Measurements from ENCODE around the gene TUBGCP2. TPM values are rescaled to one million over a fixed set of nuclear protein-coding genes. Genes with fewer than 3 reads are reported as not detected.

The TUBGCP2 gene
- total RNA-seq: 45.8 and 56.9 TPM in 2 replicates

GRCh38 chr10:133308421-133309099 lies at the start of gene TUBGCP2, which contains the start of gene ZNF511:
TSS of gene TUBGCP2 (minus strand) at chr10:133308872. CDS start at chr10:133302941, 5,931 bp downstream.
TSS of gene ZNF511 (plus strand) at chr10:133308914. CDS start at chr10:133308944, 30 bp downstream.

GRCh38 chr10:133357285-133358161 lies 48.9 kb upstream of the TUBGCP2 start, which contains the start of gene FUOM:
TSS of gene FUOM (minus strand) at chr10:133358019. CDS start at chr10:133358007, 12 bp downstream.

GRCh38 chr10:133336577-133337369 lies 28.1 kb upstream of the TUBGCP2 start, which contains the start of gene CALY:
TSS of gene CALY (minus strand) at chr10:133336896. CDS start at chr10:133328989, 7,907 bp downstream.

DNA sequence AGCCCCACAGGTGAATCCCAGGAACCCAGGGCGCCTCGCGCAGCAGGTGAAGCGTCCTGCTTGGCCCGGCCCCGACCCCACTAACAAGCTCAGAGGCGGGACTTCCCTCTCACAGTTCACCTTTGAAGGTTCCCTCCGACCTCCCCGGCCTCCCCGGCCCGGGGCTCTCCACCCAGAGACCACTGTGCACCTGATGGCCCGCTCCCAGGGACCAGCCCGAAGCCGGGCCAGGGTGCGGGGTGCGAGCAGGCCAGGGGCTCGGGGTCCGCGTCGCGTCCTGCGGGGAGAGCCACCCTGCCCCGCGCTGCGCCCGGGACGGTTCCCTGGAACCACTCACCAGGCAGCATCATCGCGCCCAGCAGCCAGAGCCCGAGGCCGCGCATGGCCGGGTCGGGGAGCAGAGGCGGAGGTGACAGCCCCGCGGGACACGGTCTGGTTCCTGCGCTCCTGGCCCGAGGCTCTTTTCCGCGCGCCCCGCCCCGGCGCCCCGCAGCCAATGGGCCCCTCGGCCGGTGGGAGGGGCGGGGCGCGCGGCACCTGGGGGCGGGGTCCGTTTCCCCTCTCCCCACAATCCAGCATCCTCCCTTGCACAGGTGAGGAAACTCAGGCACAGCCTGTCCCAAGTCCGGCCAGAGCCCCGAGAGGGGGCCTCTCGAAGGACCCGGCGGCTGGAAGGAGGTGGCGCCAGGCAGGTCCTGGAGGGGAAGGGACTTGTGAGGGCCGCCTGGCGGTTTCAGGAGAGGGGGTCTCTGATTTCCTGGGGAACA lies 32.1 kb downstream of the TUBGCP2 start, which contains the start of gene ADAM8:
TSS of gene ADAM8 (minus strand) at position 434 of the 767 bp plus-strand sequence. CDS start at position 383, 51 bp downstream.

DNA sequence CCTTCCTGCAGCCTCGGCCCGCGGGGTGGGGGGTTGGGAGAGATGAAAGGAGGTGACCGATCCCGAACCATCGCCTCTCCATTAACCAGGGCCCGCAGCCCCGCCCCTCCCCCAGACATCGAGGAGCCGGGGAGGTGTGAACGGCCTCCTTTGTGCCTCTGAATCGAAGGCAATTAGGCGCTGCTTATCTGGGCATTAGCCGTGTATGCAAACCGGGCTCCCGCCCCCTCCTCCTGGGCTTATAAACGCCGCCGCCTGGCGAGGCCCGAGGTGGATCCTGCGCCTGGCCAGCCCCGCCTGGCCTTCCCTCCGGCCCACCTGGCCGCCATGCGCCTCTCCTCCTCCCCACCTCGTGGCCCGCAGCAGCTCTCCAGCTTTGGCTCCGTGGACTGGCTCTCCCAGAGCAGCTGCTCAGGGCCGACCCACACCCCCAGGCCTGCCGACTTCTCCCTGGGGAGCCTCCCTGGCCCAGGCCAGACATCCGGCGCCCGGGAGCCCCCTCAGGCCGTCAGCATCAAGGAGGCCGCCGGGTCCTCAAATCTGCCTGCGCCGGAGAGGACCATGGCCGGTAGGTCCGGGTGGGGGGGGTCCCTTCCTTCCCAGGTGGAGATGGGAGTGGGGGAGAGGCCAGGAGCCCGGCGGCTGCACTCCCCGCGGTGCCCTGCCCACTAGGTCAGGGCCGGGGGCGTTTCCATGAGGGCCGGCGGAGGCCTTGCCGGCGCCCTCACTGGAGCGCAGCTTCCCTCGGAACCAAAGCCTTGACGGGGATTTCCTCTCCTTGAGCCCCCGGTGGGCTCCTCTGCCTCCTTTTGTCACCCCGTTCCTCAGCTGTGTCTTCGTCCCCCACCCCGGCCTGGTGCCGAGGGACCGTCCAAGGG lies 70.8 kb downstream of the TUBGCP2 start, which contains the start of gene VENTX:
TSS of gene VENTX (plus strand) at position 268 of the 878 bp plus-strand sequence. CDS start at position 328, 60 bp downstream.

DNA sequence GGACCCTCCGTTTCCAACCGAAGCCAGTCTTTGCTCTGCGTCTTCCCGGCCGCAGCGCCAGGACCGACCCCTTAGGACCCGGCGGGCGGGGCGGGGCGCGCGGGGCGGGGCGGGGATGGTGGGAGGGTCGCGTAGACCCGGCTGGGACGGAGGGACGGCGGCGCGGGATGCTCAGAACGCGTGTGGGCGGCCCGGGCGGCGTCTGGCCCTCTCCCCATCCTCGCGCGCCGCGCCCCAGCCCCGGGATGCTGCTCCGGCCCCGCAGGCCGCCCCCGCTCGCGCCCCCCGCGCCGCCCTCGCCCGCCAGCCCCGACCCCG lies 78.7 kb downstream of the TUBGCP2 start, which contains the start of gene UTF1:
TSS of gene UTF1 (plus strand) at position 174 of the 318 bp plus-strand sequence. CDS start at position 246, 72 bp downstream.

Other genes starting within 250 kb of the TUBGCP2 start
- not detected in 2 replicates for gene ADGRA1, start 220.9 kb downstream of the TUBGCP2 start, total RNA-seq
- 0.09 TPM in 1 of 2 replicates, not detected in the other for gene KNDC1, start 148.7 kb downstream of the TUBGCP2 start, total RNA-seq
- not detected in 2 replicates for gene UTF1, start 78.7 kb downstream of the TUBGCP2 start, total RNA-seq
- gene VENTX, start 71.0 kb downstream of the TUBGCP2 start, total RNA-seq: not detected in 2 replicates
- 26.9 and 30.5 TPM in 2 replicates for gene ADAM8, start 32.0 kb downstream of the TUBGCP2 start, total RNA-seq
- 24.4 and 29.0 TPM in 2 replicates for gene ZNF511, start within 50 bp of the TUBGCP2 start, total RNA-seq
- not detected in 2 replicates for gene CALY, start 28.0 kb upstream of the TUBGCP2 start, total RNA-seq
- gene PRAP1, start 38.5 kb upstream of the TUBGCP2 start, total RNA-seq: not detected in 2 replicates
- 37.2 and 37.5 TPM in 2 replicates for gene FUOM, start 49.1 kb upstream of the TUBGCP2 start, total RNA-seq
- 97.7 and 102 TPM in 2 replicates for gene ECHS1, start 64.5 kb upstream of the TUBGCP2 start, total RNA-seq
- gene PAOX, start 70.4 kb upstream of the TUBGCP2 start, total RNA-seq: 1.3 and 5.0 TPM in 2 replicates
- gene MTG1, start 85.3 kb upstream of the TUBGCP2 start, total RNA-seq: 18.1 and 19.1 TPM in 2 replicates
- not detected in 2 replicates for gene SPRN, start 115.8 kb upstream of the TUBGCP2 start, total RNA-seq
- gene SCART1, start 145.1 kb upstream of the TUBGCP2 start, total RNA-seq: 0.51 and 0.63 TPM in 2 replicates
- not detected in 2 replicates for gene CYP2E1, start 218.5 kb upstream of the TUBGCP2 start, total RNA-seq